HG03103 (cell line): ENCODE results near the gene NOXRED1.
"Not testable (repeated sequence)": the region's sequence is repeated elsewhere in the genome, so short reads cannot be mapped to it uniquely, and the experiment has no call there.

Source experiments
- ATAC-seq: cut with Tn5 transposase; IDR thresholded peaks from one replicate; pipeline ENCODE4 v1.9.1; 2021; ENCODE audit warnings: low read depth; ENCODE audit not compliant: unreplicated experiment

The NOXRED1 gene

GRCh38 chr14:77423423-77423822 is at the start of gene NOXRED1:
Gene NOXRED1 (minus strand): TSS chr14:77423523. CDS start chr14:77422889, 634 bp downstream.
- ATAC-seq = no peak

- no peak for ATAC-seq
Observed at GRCh38 chr14:77470224-77470870, 47.0 kb upstream of the NOXRED1 start.

GRCh38 chr14:77469539-77469938 is 46.2 kb upstream of the NOXRED1 start:
- no peak for ATAC-seq

- no peak for ATAC-seq
Observed at GRCh38 chr14:77469067-77469505, 45.8 kb upstream of the NOXRED1 start.

GRCh38 chr14:77467801-77468200 is 44.5 kb upstream of the NOXRED1 start:
- ATAC-seq = no peak

GRCh38 chr14:77459072-77459723 is 35.9 kb upstream of the NOXRED1 start:
- no peak for ATAC-seq

- ATAC-seq = peak; percentile 12
Observed at GRCh38 chr14:77458249-77458950, 35.1 kb upstream of the NOXRED1 start.

- ATAC-seq = peak; percentile 86
Observed at GRCh38 chr14:77457522-77458248, 34.4 kb upstream of the NOXRED1 start, which contains the start of the genes AHSA1 and VIPAS39. Gene AHSA1 (plus strand): TSS chr14:77458093. CDS start chr14:77458190, 97 bp downstream. Gene VIPAS39 (minus strand): TSS chr14:77457601. CDS start chr14:77454102, 3,499 bp downstream.

- ATAC-seq = no peak
Observed at GRCh38 chr14:77457115-77457521, 33.8 kb upstream of the NOXRED1 start.

GRCh38 chr14:77455966-77456640 is 32.8 kb upstream of the NOXRED1 start:
- no peak for ATAC-seq

GRCh38 chr14:77442196-77442595 is 18.9 kb upstream of the NOXRED1 start:
- no peak for ATAC-seq

GRCh38 chr14:77439861-77440260 is 16.5 kb upstream of the NOXRED1 start:
- ATAC-seq = no peak

- ATAC-seq = no peak
Observed at GRCh38 chr14:77438596-77438995, 15.3 kb upstream of the NOXRED1 start.

- no peak for ATAC-seq
Observed at GRCh38 chr14:77436042-77436441, 12.7 kb upstream of the NOXRED1 start.

GRCh38 chr14:77426396-77426795 is 3.1 kb upstream of the NOXRED1 start:
- ATAC-seq = no peak

GRCh38 chr14:77424862-77425261 is 1.5 kb upstream of the NOXRED1 start:
- ATAC-seq = no peak

GRCh38 chr14:77421201-77421600 is 2.1 kb downstream of the NOXRED1 start:
- ATAC-seq = no peak

- no peak for ATAC-seq
Observed at GRCh38 chr14:77416836-77417235, 6.5 kb downstream of the NOXRED1 start.

GRCh38 chr14:77416098-77416497 is 7.2 kb downstream of the NOXRED1 start:
- ATAC-seq = not testable (repeated sequence)

GRCh38 chr14:77415403-77416030 is 7.8 kb downstream of the NOXRED1 start:
- not testable (repeated sequence) for ATAC-seq
